Lower lobe of right lung (tissue), 2 donors: ENCODE results near the gene SLC15A1. TPM values are rescaled to one million over a fixed set of nuclear protein-coding genes. Genes with fewer than 3 reads are reported as not detected.

Experiments used
- ATAC-seq, 2 donors: fragments of 200-7000 bp; cut with Tn5 transposase; one replicate each; pipeline ENCODE4 v1.9.1; 2020 to 2022; ENCODE audit warnings: mild to moderate bottlenecking in 2 of 2, moderate library complexity in 2 of 2
- DNase-seq: peaks from one replicate; pipeline ENCODE4 v3.0.0-alpha.2; 2020
- H3K27ac ChIP-seq: fragments of 200-600 bp; one replicate; pipeline ENCODE4 v1.8.0; 2022
- H3K27me3 ChIP-seq: fragments of 200-600 bp; one replicate; pipeline ENCODE4 v1.8.0; 2022; ENCODE audit warnings: low read depth
- H3K36me3 ChIP-seq: fragments of 200-600 bp; one replicate; pipeline ENCODE4 v1.8.0; 2022; ENCODE audit warnings: mild to moderate bottlenecking
- H3K4me1 ChIP-seq: fragments of 200-600 bp; one replicate; pipeline ENCODE4 v1.8.0; 2022
- H3K4me3 ChIP-seq: fragments of 200-600 bp; one replicate; pipeline ENCODE4 v1.8.0; 2022; ENCODE audit warnings: mild to moderate bottlenecking
- H3K9me3 ChIP-seq: fragments of 200-600 bp; one replicate; pipeline ENCODE4 v1.8.0; 2022
- intact Hi-C: fragments of 100-400 bp; cut with DNase I; formaldehyde crosslinking; loops from one replicate; pipeline ENCODE4 v1.11.0; 2022
- long read RNA-seq: library from polyadenylated mRNA; unstranded; transcript quantifications from one replicate; pipeline ENCODE4 v2.0.0, GENCODE V29; 2021
- total RNA-seq: library from RNA; stranded (reverse); fragmentation: NEBNext Ultra II Directional; extraction: Animal tissue kit (Norgen Biotek cat#: 25700); gene quantifications from one replicate; pipeline ENCODE4 v1.2.1, GENCODE V29; 2021
- TF ChIP-seq, protein P1 (sequence below): fragments of 200-600 bp; IDR thresholded peaks from one replicate; pipeline ENCODE4 v1.8.0; 2022; ENCODE audit warnings: antibody characterized with exemption, mild to moderate bottlenecking
- donor health status: DM: no; HTN: yes; CAD: no; lungs with severe emphysema.

SLC15A1 gene, protein sequence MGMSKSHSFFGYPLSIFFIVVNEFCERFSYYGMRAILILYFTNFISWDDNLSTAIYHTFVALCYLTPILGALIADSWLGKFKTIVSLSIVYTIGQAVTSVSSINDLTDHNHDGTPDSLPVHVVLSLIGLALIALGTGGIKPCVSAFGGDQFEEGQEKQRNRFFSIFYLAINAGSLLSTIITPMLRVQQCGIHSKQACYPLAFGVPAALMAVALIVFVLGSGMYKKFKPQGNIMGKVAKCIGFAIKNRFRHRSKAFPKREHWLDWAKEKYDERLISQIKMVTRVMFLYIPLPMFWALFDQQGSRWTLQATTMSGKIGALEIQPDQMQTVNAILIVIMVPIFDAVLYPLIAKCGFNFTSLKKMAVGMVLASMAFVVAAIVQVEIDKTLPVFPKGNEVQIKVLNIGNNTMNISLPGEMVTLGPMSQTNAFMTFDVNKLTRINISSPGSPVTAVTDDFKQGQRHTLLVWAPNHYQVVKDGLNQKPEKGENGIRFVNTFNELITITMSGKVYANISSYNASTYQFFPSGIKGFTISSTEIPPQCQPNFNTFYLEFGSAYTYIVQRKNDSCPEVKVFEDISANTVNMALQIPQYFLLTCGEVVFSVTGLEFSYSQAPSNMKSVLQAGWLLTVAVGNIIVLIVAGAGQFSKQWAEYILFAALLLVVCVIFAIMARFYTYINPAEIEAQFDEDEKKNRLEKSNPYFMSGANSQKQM
- not detected for total RNA-seq
- long read RNA-seq, result 0 reads

DNA sequence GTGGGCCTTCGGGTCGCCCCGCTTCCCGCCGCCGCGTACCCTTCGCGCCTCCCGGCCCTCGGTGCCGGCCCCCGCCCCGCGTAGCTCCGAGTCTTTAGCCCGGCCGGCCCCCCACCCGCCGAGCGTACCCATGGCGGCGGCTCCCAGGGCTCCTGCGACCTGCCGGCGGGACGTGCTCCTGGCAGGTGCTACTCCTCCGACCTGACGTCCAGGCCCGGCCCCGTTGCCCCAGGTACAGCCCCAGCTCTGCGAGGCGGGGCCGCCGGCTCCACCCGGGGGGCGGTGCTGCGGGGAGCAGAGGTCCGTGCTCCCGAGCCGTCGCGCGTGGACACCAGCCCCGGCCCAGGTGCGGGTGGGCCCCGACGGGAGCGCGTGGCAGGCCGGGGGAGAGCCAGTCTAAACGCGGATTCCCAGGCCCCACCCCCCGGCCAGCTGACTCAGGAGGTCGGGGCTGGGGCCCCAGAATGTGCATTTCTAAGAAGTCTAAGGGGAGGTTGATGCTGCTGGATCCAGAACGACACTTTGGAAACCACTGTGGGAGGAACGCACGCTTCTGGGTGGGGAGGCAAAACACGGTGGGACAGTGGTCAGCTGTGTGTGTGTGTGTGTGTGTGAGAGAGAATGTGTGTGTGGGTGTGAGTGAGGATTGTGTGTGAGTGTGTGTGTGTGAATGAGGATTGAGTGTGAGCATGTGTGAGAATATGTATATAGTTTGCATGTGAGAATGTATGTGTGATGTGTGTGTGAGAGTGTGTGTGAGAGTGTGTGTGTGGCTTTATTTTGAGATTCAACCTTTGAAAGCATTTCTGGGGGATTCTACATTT is at the start of gene SLC15A1:
Gene SLC15A1, minus strand, starts transcription at position 206 of the 824 bp plus-strand sequence. Its CDS starts 74 bp downstream, at position 132.
- H3K27me3 ChIP-seq, result peaks cover 40% of the 10 kb centered on the region
- H3K4me1 ChIP-seq, result peaks cover 10% of the 10 kb centered on the region
- H3K36me3 ChIP-seq, result no peaks in the 10 kb centered on the region
- peak; percentile 64 to 65 for ATAC-seq
- intact Hi-C loops, result no loop called here
- TF ChIP-seq, protein P1, sequence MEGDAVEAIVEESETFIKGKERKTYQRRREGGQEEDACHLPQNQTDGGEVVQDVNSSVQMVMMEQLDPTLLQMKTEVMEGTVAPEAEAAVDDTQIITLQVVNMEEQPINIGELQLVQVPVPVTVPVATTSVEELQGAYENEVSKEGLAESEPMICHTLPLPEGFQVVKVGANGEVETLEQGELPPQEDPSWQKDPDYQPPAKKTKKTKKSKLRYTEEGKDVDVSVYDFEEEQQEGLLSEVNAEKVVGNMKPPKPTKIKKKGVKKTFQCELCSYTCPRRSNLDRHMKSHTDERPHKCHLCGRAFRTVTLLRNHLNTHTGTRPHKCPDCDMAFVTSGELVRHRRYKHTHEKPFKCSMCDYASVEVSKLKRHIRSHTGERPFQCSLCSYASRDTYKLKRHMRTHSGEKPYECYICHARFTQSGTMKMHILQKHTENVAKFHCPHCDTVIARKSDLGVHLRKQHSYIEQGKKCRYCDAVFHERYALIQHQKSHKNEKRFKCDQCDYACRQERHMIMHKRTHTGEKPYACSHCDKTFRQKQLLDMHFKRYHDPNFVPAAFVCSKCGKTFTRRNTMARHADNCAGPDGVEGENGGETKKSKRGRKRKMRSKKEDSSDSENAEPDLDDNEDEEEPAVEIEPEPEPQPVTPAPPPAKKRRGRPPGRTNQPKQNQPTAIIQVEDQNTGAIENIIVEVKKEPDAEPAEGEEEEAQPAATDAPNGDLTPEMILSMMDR, result no peak
- H3K4me3 ChIP-seq, result peak within 1 kb of the TSS; percentile 49
- H3K27ac ChIP-seq, result no peak within 1 kb of the TSS
- no peaks in the 10 kb centered on the region for H3K9me3 ChIP-seq
- DNase-seq, result no peak

DNA sequence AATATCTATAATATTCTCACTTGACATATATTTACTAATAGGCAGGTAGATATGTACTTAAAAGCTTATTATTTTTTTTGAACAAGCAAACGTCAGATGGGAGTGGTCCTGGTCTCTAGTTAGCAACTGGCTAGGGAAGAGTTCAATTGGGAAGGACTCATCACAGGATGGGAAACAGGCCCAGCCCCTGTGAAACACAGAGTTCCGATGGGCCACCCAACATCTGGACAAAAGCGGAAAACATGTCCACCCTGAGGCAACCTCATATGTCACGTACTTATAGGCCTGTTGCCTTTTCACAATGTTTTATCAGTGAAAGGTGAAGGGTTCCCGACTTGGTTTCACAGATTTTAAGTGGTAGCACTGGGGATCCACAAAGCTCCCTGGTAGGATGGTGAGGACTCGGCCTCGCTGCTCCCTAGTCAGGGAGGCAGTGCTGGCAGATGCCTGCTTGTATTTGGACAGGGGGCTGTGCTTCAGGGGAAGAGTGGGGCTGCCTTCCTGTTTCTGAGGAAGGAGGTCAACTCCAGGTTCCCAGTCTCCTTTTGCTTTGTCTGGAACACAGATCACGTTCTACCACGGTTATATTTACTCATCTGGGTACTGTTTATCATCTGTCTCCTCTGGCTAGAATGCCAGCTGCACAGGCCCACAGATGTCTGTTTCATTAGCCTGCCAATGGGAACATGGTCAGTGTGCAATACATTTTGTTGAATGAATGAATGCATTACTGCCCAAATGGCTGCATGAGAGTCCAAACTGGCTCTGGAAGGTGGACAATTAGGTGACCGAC is 49.4 kb upstream of the SLC15A1 start:
- no peaks in the 10 kb centered on the region for H3K27me3 ChIP-seq
- DNase-seq (no peak), ATAC-seq (peak in 1 of 2 donors; percentile 35)
- H3K4me3 ChIP-seq, result no peak overlapping the region
- H3K27ac ChIP-seq, result no peak overlapping the region
- no peaks in the 10 kb centered on the region for H3K9me3 ChIP-seq
- no peaks in the 10 kb centered on the region for H3K4me1 ChIP-seq
- peaks cover 92% of the 10 kb centered on the region for H3K36me3 ChIP-seq
- intact Hi-C loops, result no loop called here
- TF ChIP-seq, protein P1, result no peak

DNA sequence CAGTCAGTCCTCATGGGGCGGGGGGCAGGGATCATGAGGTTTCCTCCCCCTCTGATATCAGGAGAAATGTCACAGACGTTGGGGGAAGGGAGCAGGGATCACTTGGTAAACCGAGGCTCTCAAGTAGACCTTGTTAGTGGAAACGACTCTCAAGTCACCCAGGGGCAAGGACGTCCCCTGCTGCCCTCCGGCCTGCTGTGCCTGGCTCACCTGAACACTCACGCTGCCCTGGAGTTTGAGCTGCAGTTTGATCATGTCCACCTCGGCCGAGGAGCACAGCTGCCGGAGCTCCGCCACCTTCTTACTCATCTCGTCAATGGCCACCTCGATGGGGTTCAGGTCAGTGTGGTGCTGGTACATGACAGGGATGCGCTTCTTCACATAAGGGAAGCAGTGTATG is 47.6 kb upstream of the SLC15A1 start:
- ATAC-seq, result no peak
- H3K9me3 ChIP-seq, result no peaks in the 10 kb centered on the region
- H3K4me1 ChIP-seq, result no peaks in the 10 kb centered on the region
- H3K27ac ChIP-seq, result no peak overlapping the region
- DNase-seq, result no peak
- TF ChIP-seq, protein P1, result no peak
- peaks cover 92% of the 10 kb centered on the region for H3K36me3 ChIP-seq
- intact Hi-C loops, result no loop called here
- H3K27me3 ChIP-seq, result no peaks in the 10 kb centered on the region
- no peak overlapping the region for H3K4me3 ChIP-seq

DNA sequence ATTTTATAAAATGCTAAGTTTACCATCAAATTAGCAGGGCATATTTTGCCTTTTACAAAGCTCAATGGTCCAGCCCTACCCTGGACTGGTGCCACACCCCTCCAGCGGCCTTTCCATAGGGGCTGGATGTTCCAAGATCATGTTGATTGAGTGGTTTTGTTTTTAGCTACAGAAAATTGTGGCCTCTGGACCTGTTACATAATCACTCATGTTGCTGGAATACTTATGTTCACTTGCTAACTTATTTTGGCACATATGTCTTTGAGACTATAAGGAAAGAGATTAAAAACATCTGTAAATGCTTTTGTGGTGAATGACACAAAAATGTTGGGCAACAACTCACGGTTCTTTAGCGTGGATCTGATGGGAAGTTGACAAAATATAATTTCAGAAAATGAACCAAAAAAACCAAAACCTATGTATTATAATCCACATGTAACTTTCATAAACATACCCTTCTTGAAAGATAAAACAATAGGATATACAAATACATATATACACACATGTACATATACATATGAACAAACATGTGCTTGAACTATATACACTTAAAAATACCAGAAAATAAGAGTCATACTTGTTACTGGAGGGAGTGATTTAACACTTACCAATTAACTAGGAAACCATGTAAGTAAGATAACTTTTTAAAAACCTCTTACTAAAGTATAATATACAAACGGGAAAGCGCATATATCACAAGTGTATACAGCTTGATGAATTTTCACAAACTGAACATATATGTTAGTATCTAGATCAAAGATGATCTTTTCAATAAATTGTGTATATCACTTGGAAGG is 46.6 kb upstream of the SLC15A1 start:
- ATAC-seq (no peak), DNase-seq (no peak)
- H3K27ac ChIP-seq, result no peak overlapping the region
- H3K27me3 ChIP-seq, result no peaks in the 10 kb centered on the region
- H3K9me3 ChIP-seq, result no peaks in the 10 kb centered on the region
- H3K4me1 ChIP-seq, result no peaks in the 10 kb centered on the region
- no peak overlapping the region for H3K4me3 ChIP-seq
- intact Hi-C loops, result no loop called here
- peaks cover 92% of the 10 kb centered on the region for H3K36me3 ChIP-seq
- TF ChIP-seq, protein P1, result no peak
